HG02840 (cell line): ENCODE data around the gene CA5A.
"Not testable (repeated sequence)": the region's sequence is repeated elsewhere in the genome, so short reads cannot be mapped to it uniquely, and the experiment has no call there.

ENCODE experiments used
- ATAC-seq: cut with Tn5 transposase; IDR thresholded peaks from one replicate; pipeline ENCODE4 v1.9.1; 2021; ENCODE audit warnings: mild to moderate bottlenecking, moderate library complexity, moderate number of reproducible peaks; ENCODE audit not compliant: unreplicated experiment, low FRiP score

The CA5A gene

DNA sequence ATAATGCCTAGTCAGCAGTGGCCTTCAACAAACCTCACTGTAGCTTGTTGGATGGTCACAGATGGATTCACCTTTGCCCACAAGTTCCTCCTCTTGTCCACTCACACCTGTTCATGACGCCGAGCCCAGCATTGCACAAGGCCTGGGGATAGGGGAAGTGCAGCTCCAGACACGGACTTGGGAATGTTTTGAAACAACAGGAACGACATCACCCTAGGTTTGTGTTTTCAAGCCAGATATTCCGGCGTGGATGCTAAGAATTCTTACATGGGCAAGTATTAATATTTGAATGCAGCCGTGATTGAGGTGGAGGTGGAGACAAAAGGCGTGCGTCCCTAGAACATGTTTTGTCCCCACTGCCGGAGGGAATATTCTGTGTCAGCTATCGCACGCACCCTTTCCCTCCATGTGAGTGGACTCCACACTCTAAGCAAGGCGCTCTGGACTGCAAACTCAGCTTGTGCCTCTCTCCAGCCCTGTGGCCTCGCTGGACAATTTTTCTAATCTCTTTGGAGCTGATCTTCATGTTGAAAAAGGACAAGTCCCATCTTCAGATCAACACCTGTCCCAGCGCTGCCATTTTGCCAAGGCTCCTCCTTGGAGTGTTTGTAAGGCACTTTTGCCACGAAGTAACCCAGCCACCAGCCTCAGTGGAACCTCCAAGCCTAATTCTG is 12.9 kb upstream of the CA5A start:
- ATAC-seq: no peak

- ATAC-seq: no peak
Observed at GRCh38 chr16:87948735-87949070, 12.4 kb upstream of the CA5A start.

DNA sequence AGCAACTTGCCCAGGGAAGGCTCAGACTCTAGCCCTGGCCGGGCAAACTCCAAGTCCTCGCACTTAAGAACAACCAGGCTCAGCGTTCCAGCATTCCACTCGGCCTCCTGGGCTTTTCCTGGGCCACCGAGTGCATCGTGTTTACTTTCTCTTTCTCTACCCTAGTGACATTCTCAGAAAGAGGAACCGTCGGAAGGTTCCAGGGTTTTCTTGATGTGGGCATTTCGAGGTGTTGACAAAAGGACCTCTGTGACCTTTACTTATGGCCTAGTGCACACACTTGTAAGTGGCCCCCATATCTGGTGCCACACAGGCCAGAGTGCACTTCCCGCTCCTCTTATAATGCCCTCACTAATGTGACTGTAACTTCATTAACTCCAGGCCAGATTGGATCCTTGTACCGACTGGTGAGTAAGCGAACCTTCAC is 11.8 kb upstream of the CA5A start:
- ATAC-seq: no peak

DNA sequence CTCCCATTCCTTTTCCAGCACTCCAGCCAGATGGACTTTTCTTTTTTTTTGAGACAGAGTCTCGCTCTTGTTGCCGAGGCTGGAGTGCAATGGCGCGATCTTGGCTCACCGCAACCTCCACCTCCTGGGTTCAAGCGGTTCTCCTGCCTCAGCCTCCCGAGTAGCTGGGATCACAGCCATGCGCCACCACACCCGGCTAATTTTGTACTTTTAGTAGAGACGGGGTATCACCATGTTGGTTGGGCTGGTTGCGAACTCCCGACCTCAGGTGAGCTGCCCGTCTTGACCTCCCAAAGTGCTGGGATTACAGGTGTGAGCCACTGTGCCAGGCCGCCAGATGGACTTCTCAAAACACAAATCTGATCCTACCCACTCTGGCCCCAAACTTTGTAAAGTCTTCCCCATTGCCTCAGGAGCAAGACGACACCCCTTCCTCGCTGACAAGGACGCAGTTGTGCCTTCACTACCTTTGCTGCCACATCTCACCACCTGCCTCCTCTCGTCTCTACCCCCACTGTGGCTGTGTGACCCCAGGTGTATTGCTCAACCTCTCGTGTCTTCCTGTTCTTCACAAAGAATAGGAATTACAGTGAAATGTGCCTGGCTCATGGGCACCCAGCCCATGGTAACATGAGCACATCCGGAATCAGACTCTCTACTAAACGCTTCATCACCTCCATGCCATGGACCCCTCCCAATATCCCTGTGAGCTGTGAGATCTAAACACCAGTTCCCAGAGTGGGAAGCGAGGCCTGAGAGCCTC is 11.2 kb upstream of the CA5A start:
- no peak for ATAC-seq

GRCh38 chr16:87946596-87947347 is 10.4 kb upstream of the CA5A start:
- ATAC-seq: no peak

DNA sequence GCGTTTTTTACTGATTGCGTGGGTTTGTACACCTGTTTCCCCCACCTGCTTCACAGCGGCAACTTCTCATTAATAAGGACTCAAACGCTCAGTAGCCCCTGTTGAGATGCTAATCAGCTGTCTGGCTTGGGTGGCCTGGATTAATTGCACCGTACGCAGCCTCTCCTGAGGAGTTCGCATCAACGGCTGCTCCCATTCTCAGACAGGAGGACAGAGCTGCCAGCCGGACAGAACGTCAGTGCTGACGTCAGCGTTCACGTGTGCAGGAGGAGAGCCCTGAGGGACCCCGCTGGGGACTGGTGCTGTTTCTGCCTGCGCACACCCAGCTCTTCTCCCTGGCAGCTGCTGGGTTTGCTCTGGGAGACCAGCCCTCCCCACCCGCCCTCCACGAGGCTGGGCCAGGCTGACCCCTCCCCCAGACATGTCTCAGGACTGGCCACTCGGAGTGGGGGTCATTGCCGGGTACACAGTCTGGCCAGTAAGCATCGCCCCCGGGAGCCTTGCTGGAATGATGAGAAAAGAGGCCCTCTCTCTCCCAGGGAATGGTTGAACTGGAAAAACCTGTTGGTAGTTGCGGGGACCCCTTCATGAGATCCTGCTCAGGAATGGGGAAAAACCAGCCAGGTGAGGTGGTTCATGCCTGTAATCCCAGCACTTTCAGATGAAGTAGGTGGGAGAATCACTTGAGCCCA is 9.2 kb upstream of the CA5A start:
- no peak for ATAC-seq

GRCh38 chr16:87942680-87943079 is 6.4 kb upstream of the CA5A start:
- ATAC-seq: no peak

DNA sequence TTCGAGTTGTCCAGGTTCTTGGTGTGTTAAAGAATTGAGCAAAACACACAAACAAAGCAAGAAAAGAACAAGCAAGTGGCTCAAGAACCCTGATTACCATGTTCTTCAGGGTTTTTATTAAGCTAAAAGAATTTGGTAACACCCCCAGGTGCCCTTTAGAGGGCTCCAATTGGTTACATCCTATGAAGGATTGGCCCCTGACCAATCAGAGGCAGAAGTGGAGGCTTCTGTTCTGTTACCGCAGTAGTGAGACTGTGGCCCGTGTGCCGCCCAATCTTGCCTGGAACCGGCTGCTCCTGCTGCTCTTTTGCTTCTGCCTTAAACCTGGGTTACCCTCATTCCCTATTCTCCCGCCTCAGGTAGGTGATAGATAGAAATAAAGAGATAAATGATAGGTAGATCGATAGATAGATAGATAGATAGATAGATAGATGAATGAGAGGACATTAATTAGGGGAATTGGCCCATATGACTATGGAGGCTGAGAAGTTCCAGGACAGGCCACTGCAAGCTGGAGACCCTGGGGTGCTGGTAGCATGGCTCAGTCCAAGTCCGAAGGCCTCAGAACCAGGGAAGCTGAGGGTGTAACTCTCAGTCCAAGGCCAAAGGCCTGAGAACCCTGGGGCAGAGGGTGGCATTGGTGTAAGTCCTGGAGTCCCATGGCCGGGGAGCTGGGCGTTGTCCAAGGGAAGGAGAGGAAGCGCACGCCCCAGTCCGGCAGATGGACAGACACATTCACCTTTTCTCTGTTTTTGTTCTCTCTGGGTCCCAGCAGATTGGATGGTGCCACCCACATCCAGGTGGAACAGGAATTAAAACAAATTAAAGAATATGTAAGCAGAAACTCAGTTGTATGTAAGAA is 3.5 kb upstream of the CA5A start:
- no peak for ATAC-seq

GRCh38 chr16:87938412-87938949 is 2.2 kb upstream of the CA5A start:
- ATAC-seq: no peak

- not testable (repeated sequence) for ATAC-seq
Observed at GRCh38 chr16:87937231-87937542, 858 bp upstream of the CA5A start.

DNA sequence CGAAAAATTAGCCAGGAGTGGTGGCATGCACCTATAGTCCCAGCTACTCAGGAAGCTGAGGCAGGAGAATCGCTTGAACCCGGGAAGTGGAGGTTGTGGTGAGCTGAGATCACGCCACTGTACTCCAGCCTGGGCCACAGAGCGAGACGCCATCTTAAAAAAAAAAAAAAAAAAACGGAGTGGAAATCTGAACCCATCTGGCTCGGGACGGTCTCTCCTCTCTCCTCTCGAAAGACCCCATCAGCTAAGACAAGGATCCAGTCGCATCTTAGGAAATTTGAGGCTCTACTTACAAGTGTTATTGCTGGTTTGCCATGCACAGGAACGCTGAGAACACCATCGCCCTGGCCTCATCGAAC is 334 bp downstream of the CA5A start:
- ATAC-seq: not testable (repeated sequence)

DNA sequence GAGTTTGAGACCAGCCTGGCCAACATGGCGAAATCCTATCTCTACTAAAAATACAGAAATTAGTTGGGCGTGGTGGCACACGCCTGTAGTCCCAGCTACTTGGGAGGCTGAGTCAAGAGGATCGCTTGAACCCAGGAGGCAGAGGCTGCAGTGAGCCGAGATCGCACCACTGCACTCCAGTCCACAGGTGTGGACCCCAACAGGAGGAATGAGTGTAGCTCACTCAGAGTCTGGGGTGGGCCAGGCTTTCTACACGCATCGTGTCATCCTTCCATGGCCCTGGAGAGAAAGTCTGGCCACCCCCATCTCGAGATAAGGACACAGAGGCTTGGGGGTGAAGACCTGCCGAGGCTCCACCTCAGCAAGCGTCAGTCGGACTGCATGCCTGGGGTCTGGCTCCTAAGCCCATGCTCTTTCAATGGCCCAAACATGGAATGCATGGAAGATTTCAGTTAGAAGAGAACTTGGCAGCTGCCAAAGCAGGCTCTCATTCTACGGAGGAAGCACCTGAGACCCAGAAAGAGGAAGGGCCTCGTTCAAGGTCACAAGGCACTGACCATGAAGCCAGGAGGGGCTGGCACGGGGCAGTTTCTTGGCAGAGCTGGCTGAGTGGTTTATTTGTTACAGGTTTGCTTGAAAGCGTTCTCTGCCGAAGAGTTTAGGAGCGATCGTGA is 1.4 kb downstream of the CA5A start:
- not testable (repeated sequence) for ATAC-seq

DNA sequence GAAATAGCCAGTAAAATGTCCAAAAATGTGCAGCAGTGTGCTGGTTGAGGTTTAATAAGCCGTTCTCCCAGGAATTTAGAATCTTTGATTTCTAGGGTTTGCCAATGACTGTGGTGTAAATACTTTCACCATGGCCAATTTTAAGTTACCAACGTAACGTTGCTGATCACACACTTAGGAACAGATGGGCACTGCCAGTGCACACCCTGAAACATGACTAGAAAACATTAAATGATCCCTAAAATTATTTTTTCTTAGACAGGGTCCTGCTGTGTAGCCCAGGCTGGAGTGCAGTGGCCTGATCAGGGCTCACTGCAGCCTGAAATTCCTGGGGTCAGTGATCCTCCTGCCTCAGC is 3.2 kb downstream of the CA5A start:
- no peak for ATAC-seq

DNA sequence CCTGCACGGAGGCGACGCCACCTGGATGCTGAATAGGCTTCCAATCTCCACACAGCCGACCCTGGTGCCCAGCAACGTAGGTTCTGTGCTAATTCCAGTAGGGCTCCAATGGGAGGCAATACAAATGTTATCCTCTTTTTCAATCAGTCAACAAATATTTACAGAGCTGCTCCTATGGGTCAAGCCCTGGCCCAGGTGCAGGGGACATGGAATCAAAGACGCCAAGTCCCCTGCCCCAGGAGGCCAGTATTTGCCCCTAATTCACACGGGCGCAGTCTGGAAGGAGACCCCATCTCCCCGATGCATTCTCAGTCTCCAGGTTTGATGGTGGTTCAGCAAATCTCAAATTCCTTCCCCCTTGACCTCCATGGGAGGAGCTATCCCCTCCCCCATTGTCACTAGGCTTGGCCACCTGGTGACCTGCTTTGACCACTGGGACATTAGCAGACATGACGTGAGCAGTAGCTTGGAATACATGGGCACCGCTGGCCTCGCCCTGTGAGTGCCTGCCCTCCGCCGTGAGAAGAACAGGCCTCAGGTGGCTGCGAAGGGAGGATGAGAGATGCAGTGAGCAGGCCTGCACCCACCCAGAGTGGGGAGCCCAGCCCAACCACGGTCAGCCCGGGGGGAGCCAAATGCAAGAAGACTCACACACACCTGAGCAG is 3.7 kb downstream of the CA5A start:
- ATAC-seq: not testable (repeated sequence)

GRCh38 chr16:87931504-87931903 is 4.8 kb downstream of the CA5A start:
- ATAC-seq: no peak

GRCh38 chr16:87930456-87930855 is 5.9 kb downstream of the CA5A start:
- ATAC-seq: no peak

- no peak for ATAC-seq
Observed at GRCh38 chr16:87929986-87930385, 6.3 kb downstream of the CA5A start.

DNA sequence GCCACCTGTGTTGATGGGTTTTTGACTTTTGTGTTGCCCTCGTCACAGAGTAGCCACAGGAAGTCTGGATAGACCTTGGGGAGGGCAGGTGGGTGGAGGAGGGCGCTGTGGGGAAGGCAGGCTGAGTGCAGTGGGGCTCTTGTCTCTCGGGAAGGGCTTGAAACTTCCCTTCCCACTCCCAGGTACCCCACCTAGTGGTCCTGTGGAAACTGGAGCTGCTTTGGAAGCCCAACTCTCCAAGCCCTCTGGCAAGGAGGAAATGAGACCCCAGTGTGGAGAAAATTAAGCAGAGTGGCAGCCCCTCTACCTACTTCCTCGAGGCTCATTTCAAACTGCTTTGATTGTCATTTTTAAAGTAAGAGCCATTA is 9.2 kb downstream of the CA5A start:
- ATAC-seq: no peak
